HepG2 (cell line): ENCODE data around the gene ASPM. TPM values are rescaled to one million over a fixed set of nuclear protein-coding genes. Genes with fewer than 3 reads are reported as not detected.

ENCODE experiments used
- ATAC-seq: fragments of 200-7000 bp; cut with Tn5 transposase; 3 replicates; pipeline ENCODE4 v1.9.1; 2020; ENCODE audit warnings: mild to moderate bottlenecking, moderate library complexity
- BruUV-seq: library from RNA; stranded (reverse); fragments of 400-500 nt; replicated peaks from 2 replicates; lab custom pipeline; 2021; lab: Mats Ljungman, UMichigan
- CTCF ChIA-PET: fragments of 300-600 bp; formaldehyde crosslinking; extraction: SDS; loops from one replicate; lab custom pipeline; 2021; ENCODE audit warnings: low total read pairs, inconsistent platforms, low intra/inter-chr PET ratio; lab: Yijun Ruan, JAX
- POLR2A ChIA-PET: fragments of 350-600 bp; sonication (Branson Sonifier 250); formaldehyde crosslinking; loops from one replicate; lab custom pipeline; 2020; ENCODE audit warnings: antibody characterized with exemption, inconsistent platforms; lab: Yijun Ruan, JAX
- DNase-seq: peaks from one replicate; pipeline ENCODE4 v3.0.0-alpha.2; 2015; ENCODE audit warnings: low spot score
- FAIRE-seq: peaks from 3 replicates; lab custom pipeline; 2011; peaks lifted over from hg19 to GRCh38; lab: Jason Lieb, UNC
- H2AFZ ChIP-seq: one replicate; pipeline ENCODE4 v1.6.1; 2011; ENCODE audit warnings: low read length, inconsistent platforms
- H3K27ac ChIP-seq: fragments of 300-600 bp; 3 replicates; pipeline ENCODE4 v1.8.0; 2011; ENCODE audit warnings: mixed run types, mild to moderate bottlenecking, mixed read lengths, low read length, inconsistent platforms; ENCODE audit not compliant: insufficient read depth; ENCODE audit errors: extremely low read length
- H3K27me3 ChIP-seq, 2 experiments: fragments of 200-600 bp in 1 of 2; 2 replicates in 1 of 2; 3 replicates in 1 of 2; pipeline versions ENCODE4 v1.6.0 to v1.8.0; 2011; ENCODE audit warnings: low read length in 2 of 2, mild to moderate bottlenecking in 2 of 2, moderate library complexity in 2 of 2, inconsistent platforms in 1 of 2; ENCODE audit not compliant: insufficient read depth in 2 of 2, control insufficient read depth in 1 of 2
- H3K36me3 ChIP-seq, 2 experiments: fragments of 200-600 bp in 1 of 2; replicated peaks in 1 of 2; 2 replicates in 1 of 2; 3 replicates in 1 of 2; pipeline versions ENCODE4 v1.5.1 to v1.8.0; 2011; ENCODE audit warnings: low read length in 2 of 2, inconsistent platforms in 1 of 2; ENCODE audit not compliant: insufficient read depth in 2 of 2, control insufficient read depth in 1 of 2
- H3K4me1 ChIP-seq: 2 replicates; pipeline ENCODE4 v1.5.1; 2012; ENCODE audit warnings: low read length, inconsistent platforms; ENCODE audit not compliant: insufficient read depth
- H3K4me2 ChIP-seq: 2 replicates; pipeline ENCODE4 v1.6.0; 2011; ENCODE audit warnings: low read depth, low read length, inconsistent platforms
- H3K4me3 ChIP-seq, 3 experiments: fragments of 200-600 bp in 1 of 3; sonication (generic), shearing (Covaris generic) in 1 of 3; replicated peaks in 1 of 3; 2 replicates each; pipeline ENCODE4 v1.5.1; 2011 to 2016; ENCODE audit warnings: low read length in 3 of 3, inconsistent platforms in 2 of 3, low read depth in 2 of 3, mild to moderate bottlenecking in 2 of 3, control low read depth in 1 of 3, mixed read lengths in 1 of 3; ENCODE audit not compliant: insufficient read depth in 1 of 3
- H3K79me2 ChIP-seq: one replicate; pipeline ENCODE4 v1.6.1; 2011; ENCODE audit warnings: low read length, inconsistent platforms; ENCODE audit not compliant: insufficient read depth
- H3K9ac ChIP-seq: 2 replicates; pipeline ENCODE4 v1.6.0; 2011; ENCODE audit warnings: mild to moderate bottlenecking, low read depth, low read length, inconsistent platforms; ENCODE audit not compliant: insufficient read depth
- H3K9me3 ChIP-seq: 2 replicates; pipeline ENCODE4 v1.5.1; 2012; ENCODE audit warnings: mild to moderate bottlenecking, low read length
- H4K20me1 ChIP-seq: 2 replicates; pipeline ENCODE4 v1.6.0; 2011; ENCODE audit warnings: inconsistent platforms, mild to moderate bottlenecking, low read length, moderate library complexity; ENCODE audit not compliant: insufficient read depth
- DMAP1 ChIP-seq: IDR thresholded peaks from 2 replicates; pipeline ENCODE4 v1.6.1; 2016
- EEA1 ChIP-seq: sonication (generic); formaldehyde crosslinking; IDR thresholded peaks from 2 replicates; pipeline ENCODE4 v1.5.1; 2020; ENCODE audit warnings: mild to moderate bottlenecking, missing genetic modification reagents, borderline replicate concordance
- FOXA1 ChIP-seq, 2 experiments: fragments of 450-650 bp in 1 of 2; sonication (generic) in 1 of 2; formaldehyde crosslinking in 1 of 2; IDR thresholded peaks; 2 replicates each; pipeline versions ENCODE4 v1.4.0 to v1.6.1; 2016 to 2020; ENCODE audit warnings: missing genetic modification reagents in 1 of 2
- HES4 ChIP-seq: sonication (generic); formaldehyde crosslinking; IDR thresholded peaks from 2 replicates; pipeline ENCODE4 v1.9.0; 2021; ENCODE audit warnings: mild to moderate bottlenecking, missing genetic modification reagents, borderline replicate concordance
- HMG20A ChIP-seq: IDR thresholded peaks from 2 replicates; pipeline ENCODE4 v1.6.1; 2016; ENCODE audit warnings: borderline replicate concordance
- KDM5B ChIP-seq: sonication (generic); formaldehyde crosslinking; IDR thresholded peaks from 2 replicates; pipeline ENCODE4 v1.4.0; 2020; ENCODE audit warnings: missing genetic modification reagents, mild to moderate bottlenecking, borderline replicate concordance
- NFYC ChIP-seq: IDR thresholded peaks from 2 replicates; pipeline ENCODE4 v1.6.1; 2016; ENCODE audit warnings: missing genetic modification reagents, missing compliant biosample characterization
- PPARG ChIP-seq: conservative IDR thresholded peaks from 2 replicates; pipeline ENCODE4 v1.6.1; 2016; ENCODE audit warnings: missing biosample characterization, missing genetic modification reagents
- SNAPC4 ChIP-seq: sonication (generic); formaldehyde crosslinking; IDR thresholded peaks from 2 replicates; pipeline ENCODE4 v1.4.0; 2020; ENCODE audit warnings: mild to moderate bottlenecking, missing genetic modification reagents
- ZNF614 ChIP-seq: IDR thresholded peaks from 2 replicates; pipeline ENCODE4 v1.6.1; 2018; ENCODE audit warnings: missing biosample characterization, missing genetic modification reagents, inconsistent platforms, borderline replicate concordance
- WGBS: methylation state at CpG from one replicate; pipeline ENCODE4 v1.1.6; 2017; ENCODE audit warnings: low lambda C conversion rate; 5-methylcytosine and 5-hydroxymethylcytosine counted together
- in situ Hi-C: cut with HindIII; loops from 2 replicates; pipeline ENCODE4 v1.10.0; 2017; ENCODE audit warnings: low pct_unique_long_range_greater_than_20kb; ENCODE audit not compliant: extremely low pct_ligation_motif_present
- intact Hi-C: fragments of 100-400 bp; cut with micrococcal nuclease; formaldehyde crosslinking; loops from one replicate; pipeline ENCODE4 v1.10.0; 2022; ENCODE audit not compliant: unreplicated experiment
- polyA plus RNA-seq, 8 experiments: library from polyadenylated mRNA; depleted of rRNA in 3 of 8; stranded (reverse) in 7 of 8; unstranded in 1 of 8; fragments of >200 nt; fragmentation: Illumina TruSeq in 4 of 8; extraction: Trizol in 4 of 8; gene quantifications; 2 replicates each; pipeline versions ENCODE4 v1.2.1 to v1.2.3, GENCODE V29; 2011 to 2016; ENCODE audit warnings: low read depth in 4 of 8, missing spikeins in 1 of 8, mixed read lengths in 1 of 8; ENCODE audit not compliant: insufficient read depth in 1 of 8
- total RNA-seq, 5 experiments: library from RNA; depleted of rRNA; stranded (reverse); fragments of >200 nt; fragmentation: Illumina TruSeq; extraction: Trizol; gene quantifications; 2 replicates each; pipeline ENCODE4 v1.2.3, GENCODE V29; 2016; ENCODE audit warnings: low read depth in 1 of 5

Gene ASPM
- total and polyA plus RNA-seq, 2 of the 13 experiments (the other 11 are each of a cell fraction or from before 2014, with no cell fraction given), result 7.7 to 29.1 TPM

GRCh38 chr1:197174818-197175217, 28.3 kb upstream of the ASPM start:
- no peak overlapping the region for H3K9ac ChIP-seq
- no peak overlapping the region for H2AFZ ChIP-seq
- peak overlapping the region; percentile 58 for H3K4me2 ChIP-seq
- DNase-seq (no peak), FAIRE-seq (no peak), ATAC-seq (no peak)
- peaks cover 0 to 15% of the 10 kb centered on the region in 2 experiments; a peak in 1 of 5 replicates for H3K36me3 ChIP-seq
- H4K20me1 ChIP-seq, result no peaks in the 10 kb centered on the region
- TF ChIP-seq PPARG (CRISPR knock-in tag) (peak; percentile 54; the same call in 1 of the 2 replicates), KDM5B (CRISPR knock-in tag) (no peak)
- H3K4me1 ChIP-seq, result peaks cover 51% of the 10 kb centered on the region
- 41% methylated on average over 2 of the region's 2 CpGs for WGBS
- ChIA-PET POLR2A (interaction anchor here (1.3 kb wide), 1 partner anchor 32 kb away, joined by 3 read pairs; no protein-coding TSS in a partner anchor), CTCF (no interaction called here)
- BruUV-seq, result no TSS peak
- in situ Hi-C loops, result no loop called here
- H3K27ac ChIP-seq, result peak overlapping the region; percentile 72
- H3K4me3 ChIP-seq, result no peak overlapping the region; a peak in 1 of 6 replicates
- intact Hi-C loops, result loop anchor here (2.0 to 10.0 kb wide), 2 partner anchors 28 to 980 kb away; partner anchors contain the start of genes ASPM and NEK7
- H3K9me3 ChIP-seq, result no peaks in the 10 kb centered on the region
- no peaks in the 10 kb centered on the region for H3K27me3 ChIP-seq
- no peaks in the 10 kb centered on the region for H3K79me2 ChIP-seq

- no peak overlapping the region; the same call in 1 of the 2 replicates for H3K9ac ChIP-seq
- ChIA-PET POLR2A (interaction anchor here (1.3 kb wide), 1 partner anchor 31 kb away, joined by 3 read pairs; no protein-coding TSS in a partner anchor), CTCF (no interaction called here)
- peak overlapping the region; percentile 58 for H3K4me2 ChIP-seq
- BruUV-seq, result no TSS peak
- intact Hi-C loops, result loop anchor here (2.0 to 10.0 kb wide), 2 partner anchors 27 to 981 kb away; partner anchors contain the start of genes ASPM and NEK7
- ATAC-seq (peak; percentile 96), DNase-seq (peak; percentile 91), FAIRE-seq (peak; percentile 34)
- no peaks in the 10 kb centered on the region for H4K20me1 ChIP-seq
- H3K4me1 ChIP-seq, result peaks cover 53% of the 10 kb centered on the region
- in situ Hi-C loops, result no loop called here
- H2AFZ ChIP-seq, result no peak overlapping the region
- 13% methylated on average over 5 of the region's 5 CpGs for WGBS
- no peaks in the 10 kb centered on the region for H3K9me3 ChIP-seq
- peak overlapping the region; percentile 72 for H3K27ac ChIP-seq
- H3K27me3 ChIP-seq, result no peaks in the 10 kb centered on the region
- peak overlapping the region in 1 of 3 experiments; percentile 8; a peak in 1 of 6 replicates for H3K4me3 ChIP-seq
- H3K79me2 ChIP-seq, result no peaks in the 10 kb centered on the region
- peaks cover 0 to 12% of the 10 kb centered on the region in 2 experiments; a peak in 1 of 5 replicates for H3K36me3 ChIP-seq
- TF ChIP-seq ZNF614 (CRISPR knock-in tag) (0 out of 2 replicates have a peak, but pooled peaks have one; percentile 71), PPARG (CRISPR knock-in tag) (peak; percentile 91), EEA1 (CRISPR knock-in tag) (no peak), FOXA1 (IDR thresholded peaks at IDR 0.05) (no peak), FOXA1 (CRISPR knock-in tag; IDR thresholded peaks at IDR 0.05) (peak; percentile 18; the same call in 1 of the 2 replicates), HES4 (CRISPR knock-in tag) (no peak), SNAPC4 (no peak), HMG20A (CRISPR knock-in tag) (peak; percentile 90; the same call in 1 of the 2 replicates), DMAP1 (CRISPR knock-in tag) (peak; percentile 54; the same call in 1 of the 2 replicates), NFYC (CRISPR knock-in tag) (0 out of 2 replicates have a peak, but pooled peaks have one; percentile 22)
These were observed 27.4 kb upstream of the ASPM start for GRCh38 chr1:197173571-197174507.
